Dendritic cell treated with granulocyte-macrophage colony-stimulating factor and Interleukin-4, amounts not matched to agents 40 ng/mL and 50 ng/mL, for 4 days (primary cell): Measurements from ENCODE around the gene PPP1R11.
"Not testable (repeated sequence)": the region's sequence is repeated elsewhere in the genome, so short reads cannot be mapped to it uniquely, and the experiment has no call there.

Experiments
- H3K27ac Mint-ChIP-seq: one replicate; pipeline ENCODE4 v1.8.0; 2022; ENCODE audit warnings: mild to moderate bottlenecking, mixed read lengths
- H3K27me3 Mint-ChIP-seq: one replicate; pipeline ENCODE4 v1.8.0; 2022; ENCODE audit warnings: mild to moderate bottlenecking, mixed read lengths
- H3K36me3 Mint-ChIP-seq: one replicate; pipeline ENCODE4 v1.8.0; 2022; ENCODE audit warnings: low read depth, mixed read lengths
- H3K4me1 Mint-ChIP-seq: one replicate; pipeline ENCODE4 v1.8.0; 2022; ENCODE audit warnings: low read depth, mixed read lengths
- H3K4me3 Mint-ChIP-seq: one replicate; pipeline ENCODE4 v1.8.0; 2022; ENCODE audit warnings: mild to moderate bottlenecking, moderate library complexity, mixed read lengths
- H3K9me3 Mint-ChIP-seq: one replicate; pipeline ENCODE4 v1.8.0; 2022; ENCODE audit warnings: mixed read lengths
- intact Hi-C: fragments of 100-400 bp; cut with micrococcal nuclease; formaldehyde crosslinking; loops from one replicate; pipeline ENCODE4 v1.15.0; 2022

PPP1R11 gene

GRCh38 chr6:30113003-30113759 lies 46.2 kb downstream of the PPP1R11 start, which contains the start of gene TRIM31:
Gene TRIM31 (minus strand): TSS chr6:30113090. CDS start chr6:30112805, 285 bp downstream.
- intact Hi-C loops = no loop called here
- Mint-ChIP-seq H3K27me3 (peaks cover 56% of the 10 kb centered on the region), H3K4me3 (no peak within 1 kb of the TSS)

DNA sequence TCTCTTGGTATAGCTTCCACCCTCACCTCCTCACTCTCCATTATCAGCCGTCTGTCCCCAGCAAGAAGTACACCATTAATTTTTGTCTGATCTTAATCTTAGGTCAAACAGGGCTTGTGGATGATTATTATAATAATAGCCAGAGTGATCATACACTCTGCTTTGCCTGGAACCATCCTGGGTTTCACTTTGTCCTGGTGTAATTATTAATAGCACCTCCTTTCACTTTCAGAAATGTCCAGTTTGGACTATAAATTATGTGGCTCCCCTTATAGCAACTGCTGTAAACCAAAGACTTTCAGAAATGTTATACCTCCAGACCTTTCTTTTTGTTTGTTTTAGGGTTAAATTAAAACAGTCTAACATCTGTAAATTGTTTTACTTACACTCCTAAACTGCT lies 46.8 kb downstream of the PPP1R11 start:
- H3K4me3 Mint-ChIP-seq = no peak overlapping the region
- intact Hi-C loops = no loop called here
- H3K36me3 Mint-ChIP-seq = no peaks in the 10 kb centered on the region
- H3K27me3 Mint-ChIP-seq = peaks cover 50% of the 10 kb centered on the region
- H3K4me1 Mint-ChIP-seq = peaks cover 14% of the 10 kb centered on the region
- H3K9me3 Mint-ChIP-seq = no peaks in the 10 kb centered on the region
- no peak overlapping the region for H3K27ac Mint-ChIP-seq

More at GRCh38 chr6:30113003-30113759, 46.2 kb downstream of the PPP1R11 start, which contains the start of gene TRIM31:
- H3K9me3 Mint-ChIP-seq = no peaks in the 10 kb centered on the region
- peaks cover 21% of the 10 kb centered on the region for H3K4me1 Mint-ChIP-seq
- no peak within 1 kb of the TSS for H3K27ac Mint-ChIP-seq
- H3K36me3 Mint-ChIP-seq = no peaks in the 10 kb centered on the region

GRCh38 chr6:30116724-30117123 lies 49.7 kb downstream of the PPP1R11 start:
- H3K4me1 Mint-ChIP-seq = peaks cover 12% of the 10 kb centered on the region
- H3K9me3 Mint-ChIP-seq = no peaks in the 10 kb centered on the region
- H3K27me3 Mint-ChIP-seq = peaks cover 49% of the 10 kb centered on the region
- no peak overlapping the region for H3K4me3 Mint-ChIP-seq
- intact Hi-C loops = no loop called here
- no peaks in the 10 kb centered on the region for H3K36me3 Mint-ChIP-seq
- no peak overlapping the region for H3K27ac Mint-ChIP-seq

- peaks cover 44% of the 10 kb centered on the region for H3K27me3 Mint-ChIP-seq
- H3K4me3 Mint-ChIP-seq, H3K9me3 Mint-ChIP-seq, H3K4me1 Mint-ChIP-seq, H3K27ac Mint-ChIP-seq, H3K36me3 Mint-ChIP-seq, intact Hi-C loops: not testable (repeated sequence)
Observed at GRCh38 chr6:30118691-30119090, 51.7 kb downstream of the PPP1R11 start.
